Endothelial cell of umbilical vein (primary cell): ENCODE results near the gene JAZF1.

Experiments used
- EZH2 ChIP-seq: IDR thresholded peaks from 2 replicates; pipeline ENCODE4 v1.6.1; 2012; ENCODE audit warnings: borderline replicate concordance, low read depth, mild to moderate bottlenecking, moderate library complexity, low read length, inconsistent platforms; ENCODE audit not compliant: severe bottlenecking
- FOS ChIP-seq: IDR thresholded peaks from 2 replicates; pipeline ENCODE4 v1.6.1; 2011; ENCODE audit warnings: mild to moderate bottlenecking, low read length, moderate library complexity, borderline replicate concordance; ENCODE audit not compliant: insufficient read depth
- GATA2 ChIP-seq: IDR thresholded peaks from 2 replicates; pipeline ENCODE4 v1.7.0; 2011; ENCODE audit warnings: low read depth, mild to moderate bottlenecking, moderate library complexity, mixed read lengths, low read length; ENCODE audit not compliant: insufficient read length, insufficient read depth
- JUN ChIP-seq: IDR thresholded peaks from 2 replicates; pipeline ENCODE4 v1.6.1; 2011; ENCODE audit warnings: borderline replicate concordance, low read depth; ENCODE audit not compliant: insufficient read length, insufficient read depth
- POLR2A ChIP-seq: IDR thresholded peaks from 2 replicates; pipeline ENCODE4 v1.6.1; 2012; ENCODE audit warnings: low read depth, mild to moderate bottlenecking, control low read depth, low read length
- POLR2AphosphoS5 ChIP-seq: IDR thresholded peaks from 2 replicates; pipeline ENCODE4 v1.6.1; 2012; ENCODE audit warnings: low read depth, mild to moderate bottlenecking, control low read depth, low read length, moderate library complexity; ENCODE audit not compliant: insufficient read depth
- TF ChIP-seq, protein P1 (sequence below), 2 donors: IDR thresholded peaks; 1 replicate in 1 of 2; 2 replicates in 1 of 2; pipeline ENCODE4 v1.5.1; 2011; ENCODE audit warnings: low read length in 2 of 2, mild to moderate bottlenecking in 2 of 2, moderate library complexity in 2 of 2, control low read depth in 1 of 2, inconsistent platforms in 1 of 2, low read depth in 1 of 2; ENCODE audit not compliant: insufficient read depth in 1 of 2; ENCODE audit errors: extremely low read depth in 1 of 2
- TF ChIP-seq, protein P2 (sequence below): IDR thresholded peaks from 2 replicates; pipeline ENCODE4 v1.6.1; 2011; ENCODE audit not compliant: insufficient read depth, insufficient read length

DNA sequence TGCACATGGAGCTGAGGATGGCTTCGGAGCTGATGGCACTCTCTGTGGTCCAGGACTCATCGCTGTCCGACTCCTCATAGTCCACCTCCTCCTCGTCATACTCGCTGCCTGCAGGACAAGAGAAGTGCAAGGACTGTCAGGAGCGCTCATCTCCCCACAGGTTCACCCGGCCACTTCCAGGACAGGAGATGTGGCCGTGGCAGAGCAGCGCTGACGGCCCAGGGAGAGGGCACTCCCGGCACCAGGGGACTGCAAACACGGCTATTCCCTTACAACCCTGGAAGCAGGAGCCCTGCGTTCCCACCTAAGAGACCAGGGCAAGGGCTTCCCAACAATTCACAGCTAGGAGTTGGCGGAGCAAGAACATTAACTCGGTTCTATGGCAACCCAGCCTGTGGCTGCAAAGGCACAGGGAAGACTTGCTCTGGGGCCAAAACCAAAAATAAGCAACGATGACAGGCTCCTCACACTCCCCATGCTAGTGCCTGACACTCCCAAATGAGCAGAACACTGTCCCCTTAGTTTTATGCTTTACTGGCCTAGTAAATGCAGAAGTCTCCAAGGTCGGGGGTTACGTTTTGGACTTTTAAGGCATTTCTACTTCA, 339.7 kb downstream of the JAZF1 start:
- TF ChIP-seq, protein P1, sequence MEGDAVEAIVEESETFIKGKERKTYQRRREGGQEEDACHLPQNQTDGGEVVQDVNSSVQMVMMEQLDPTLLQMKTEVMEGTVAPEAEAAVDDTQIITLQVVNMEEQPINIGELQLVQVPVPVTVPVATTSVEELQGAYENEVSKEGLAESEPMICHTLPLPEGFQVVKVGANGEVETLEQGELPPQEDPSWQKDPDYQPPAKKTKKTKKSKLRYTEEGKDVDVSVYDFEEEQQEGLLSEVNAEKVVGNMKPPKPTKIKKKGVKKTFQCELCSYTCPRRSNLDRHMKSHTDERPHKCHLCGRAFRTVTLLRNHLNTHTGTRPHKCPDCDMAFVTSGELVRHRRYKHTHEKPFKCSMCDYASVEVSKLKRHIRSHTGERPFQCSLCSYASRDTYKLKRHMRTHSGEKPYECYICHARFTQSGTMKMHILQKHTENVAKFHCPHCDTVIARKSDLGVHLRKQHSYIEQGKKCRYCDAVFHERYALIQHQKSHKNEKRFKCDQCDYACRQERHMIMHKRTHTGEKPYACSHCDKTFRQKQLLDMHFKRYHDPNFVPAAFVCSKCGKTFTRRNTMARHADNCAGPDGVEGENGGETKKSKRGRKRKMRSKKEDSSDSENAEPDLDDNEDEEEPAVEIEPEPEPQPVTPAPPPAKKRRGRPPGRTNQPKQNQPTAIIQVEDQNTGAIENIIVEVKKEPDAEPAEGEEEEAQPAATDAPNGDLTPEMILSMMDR (IDR thresholded peaks at IDR 0.05; ENCODE audit: extremely low read depth in 1 of 2, insufficient read depth in 1 of 2, low read depth in 1 of 2, low read length in 2 of 2) = no peak
- TF ChIP-seq POLR2AphosphoS5 (no peak), POLR2A (no peak), JUN (no peak), EZH2 (no peak), GATA2 (no peak), FOS (no peak)
- TF ChIP-seq, protein P2, sequence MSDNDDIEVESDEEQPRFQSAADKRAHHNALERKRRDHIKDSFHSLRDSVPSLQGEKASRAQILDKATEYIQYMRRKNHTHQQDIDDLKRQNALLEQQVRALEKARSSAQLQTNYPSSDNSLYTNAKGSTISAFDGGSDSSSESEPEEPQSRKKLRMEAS = no peak
